MM.1S (cell line): ENCODE data around the gene CCDC187.

ENCODE experiments used
- EZH2 ChIP-seq: fragments of 300-600 bp; sonication (generic); optimal IDR thresholded peaks from 2 replicates; pipeline ENCODE3; 2017; ENCODE audit warnings: low read depth, mild to moderate bottlenecking, antibody characterized with exemption, low read length, mixed read lengths
- TF ChIP-seq, protein P1 (sequence below): fragments of 300-600 bp; sonication (generic); IDR thresholded peaks from 2 replicates; pipeline ENCODE4 v1.5.1; 2016; ENCODE audit warnings: antibody characterized with exemption, low read length, mixed read lengths

DNA sequence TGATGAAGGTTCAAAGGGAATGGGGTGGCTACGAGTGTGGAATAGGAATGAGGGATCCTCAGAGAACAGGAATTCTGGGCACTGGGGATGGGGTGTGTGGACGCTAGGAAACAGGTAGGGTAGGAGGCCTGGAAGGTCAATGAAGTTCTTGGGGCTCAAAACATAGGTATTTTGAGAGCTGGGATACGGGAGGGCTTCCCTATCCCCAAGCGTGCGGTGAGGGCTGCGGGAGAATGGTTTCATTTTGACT, 59.0 kb downstream of the CCDC187 start:
- TF ChIP-seq, protein P1, sequence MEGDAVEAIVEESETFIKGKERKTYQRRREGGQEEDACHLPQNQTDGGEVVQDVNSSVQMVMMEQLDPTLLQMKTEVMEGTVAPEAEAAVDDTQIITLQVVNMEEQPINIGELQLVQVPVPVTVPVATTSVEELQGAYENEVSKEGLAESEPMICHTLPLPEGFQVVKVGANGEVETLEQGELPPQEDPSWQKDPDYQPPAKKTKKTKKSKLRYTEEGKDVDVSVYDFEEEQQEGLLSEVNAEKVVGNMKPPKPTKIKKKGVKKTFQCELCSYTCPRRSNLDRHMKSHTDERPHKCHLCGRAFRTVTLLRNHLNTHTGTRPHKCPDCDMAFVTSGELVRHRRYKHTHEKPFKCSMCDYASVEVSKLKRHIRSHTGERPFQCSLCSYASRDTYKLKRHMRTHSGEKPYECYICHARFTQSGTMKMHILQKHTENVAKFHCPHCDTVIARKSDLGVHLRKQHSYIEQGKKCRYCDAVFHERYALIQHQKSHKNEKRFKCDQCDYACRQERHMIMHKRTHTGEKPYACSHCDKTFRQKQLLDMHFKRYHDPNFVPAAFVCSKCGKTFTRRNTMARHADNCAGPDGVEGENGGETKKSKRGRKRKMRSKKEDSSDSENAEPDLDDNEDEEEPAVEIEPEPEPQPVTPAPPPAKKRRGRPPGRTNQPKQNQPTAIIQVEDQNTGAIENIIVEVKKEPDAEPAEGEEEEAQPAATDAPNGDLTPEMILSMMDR, result no peak
- no peak for TF ChIP-seq EZH2
